NCI-H1048 (cell line): ENCODE results near the gene LYZL2.
"Not testable (repeated sequence)": the region's sequence is repeated elsewhere in the genome, so short reads cannot be mapped to it uniquely, and the experiment has no call there.

Experiments used
- DNase-seq: peaks from one replicate; lab custom pipeline; 2025; lab: John Stamatoyannopoulos, UW

LYZL2 gene

GRCh38 chr10:30639946-30640786 lies 10.6 kb upstream of the LYZL2 start:
- DNase-seq = peak; percentile 16

GRCh38 chr10:30637881-30638467 lies 8.4 kb upstream of the LYZL2 start:
- DNase-seq = no peak

- DNase-seq = no peak
Observed at GRCh38 chr10:30631188-30631587, 1.6 kb upstream of the LYZL2 start.

GRCh38 chr10:30630571-30630970 lies 1.0 kb upstream of the LYZL2 start:
- no peak for DNase-seq

DNA sequence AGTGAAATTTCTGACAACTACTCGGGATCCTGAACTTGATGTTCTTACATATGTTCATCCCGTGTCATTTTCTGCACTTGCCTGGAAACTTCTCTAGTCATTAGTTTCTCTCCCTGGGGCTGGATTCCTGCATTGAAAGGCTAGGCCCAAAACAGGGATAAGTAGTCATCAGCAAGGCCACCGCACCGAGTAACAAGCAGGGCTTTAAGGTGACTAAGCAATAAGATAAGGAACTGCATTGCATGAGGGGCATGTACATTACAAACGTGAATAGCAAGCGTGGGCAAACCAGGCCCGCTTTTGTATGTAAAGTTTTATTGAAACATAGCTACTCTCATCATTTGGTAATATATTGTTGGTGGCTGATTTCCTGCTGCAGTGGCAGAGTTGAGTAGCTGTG lies 977 bp downstream of the LYZL2 start:
- DNase-seq = not testable (repeated sequence)

GRCh38 chr10:30626837-30627236 lies 2.7 kb downstream of the LYZL2 start:
- DNase-seq = not testable (repeated sequence)

DNA sequence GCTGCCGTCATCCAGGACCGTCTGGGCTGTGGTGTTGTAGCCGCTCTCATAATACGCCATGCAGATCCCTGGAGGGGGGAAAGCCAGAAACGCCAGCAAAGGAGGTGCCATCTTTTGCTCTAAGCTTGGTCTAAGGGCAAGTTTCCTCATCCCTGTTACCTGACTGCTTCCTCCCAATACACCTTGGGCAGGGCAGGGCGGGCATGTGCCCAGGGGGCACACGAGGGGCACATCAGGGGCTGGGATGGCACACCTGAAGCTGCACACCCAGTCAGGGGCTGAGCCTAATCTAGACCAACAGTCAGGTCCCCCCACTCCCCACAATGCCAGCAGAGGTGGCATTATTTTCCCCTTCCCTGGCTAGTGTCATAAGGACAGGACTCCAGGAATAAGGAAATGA lies 3.4 kb downstream of the LYZL2 start:
- not testable (repeated sequence) for DNase-seq

DNA sequence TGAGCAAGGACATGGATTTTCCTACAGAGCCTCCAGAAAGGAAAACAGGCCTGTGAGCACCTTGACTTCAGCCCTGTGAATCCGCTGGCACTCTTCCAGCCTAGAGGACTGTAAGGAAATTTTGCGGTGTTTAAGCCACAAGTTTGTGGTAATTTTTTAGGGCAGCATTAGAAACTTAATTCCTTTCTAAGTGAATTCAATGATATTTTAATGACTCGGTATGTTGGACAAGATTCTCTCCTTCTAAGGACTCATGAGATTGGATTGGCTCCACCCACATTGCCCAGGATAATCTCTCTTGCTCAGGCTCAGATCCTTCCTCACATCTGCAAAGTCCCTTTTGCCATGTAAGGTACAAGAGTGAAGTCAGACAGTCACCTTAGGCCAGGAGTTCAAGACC lies 4.5 kb downstream of the LYZL2 start:
- DNase-seq = no peak

DNA sequence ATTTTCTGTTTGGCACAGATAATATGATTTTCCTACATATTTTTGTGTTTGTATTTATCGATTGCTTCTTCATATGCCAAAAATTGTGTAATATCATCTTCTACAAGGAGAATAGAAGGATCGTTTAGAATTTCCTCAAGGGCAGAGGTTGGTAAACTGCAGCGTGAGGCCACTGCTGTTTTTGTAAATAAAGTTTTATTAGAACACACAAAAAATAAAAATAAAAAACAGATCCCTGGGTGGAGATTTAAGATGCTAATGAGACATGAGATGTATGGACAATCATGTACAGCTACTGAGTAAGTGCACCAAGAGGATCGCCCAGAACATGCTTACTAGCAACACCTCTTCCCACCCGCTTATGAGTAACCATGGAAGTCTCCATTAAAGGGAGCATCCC lies 9.6 kb downstream of the LYZL2 start:
- DNase-seq = no peak

DNA sequence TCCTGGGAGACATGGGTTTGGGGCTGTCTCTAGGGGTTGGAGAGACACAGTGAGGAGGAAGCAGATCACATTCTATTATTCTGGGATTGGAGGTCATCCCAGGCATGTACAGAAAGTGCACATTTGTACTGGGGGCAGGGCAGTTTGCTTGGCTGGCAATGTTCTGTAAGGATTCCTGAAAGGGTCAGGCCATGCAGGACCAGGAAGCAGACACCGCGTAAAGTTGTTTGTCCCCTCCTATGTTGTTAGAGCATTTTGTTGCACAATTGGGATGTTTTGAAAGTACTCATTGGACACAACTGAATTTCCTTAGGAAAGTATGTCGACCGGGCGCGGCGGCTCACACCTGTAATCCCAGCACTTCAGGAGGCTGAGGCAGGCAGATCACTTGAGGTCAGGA lies 12.5 kb downstream of the LYZL2 start:
- no peak for DNase-seq

DNA sequence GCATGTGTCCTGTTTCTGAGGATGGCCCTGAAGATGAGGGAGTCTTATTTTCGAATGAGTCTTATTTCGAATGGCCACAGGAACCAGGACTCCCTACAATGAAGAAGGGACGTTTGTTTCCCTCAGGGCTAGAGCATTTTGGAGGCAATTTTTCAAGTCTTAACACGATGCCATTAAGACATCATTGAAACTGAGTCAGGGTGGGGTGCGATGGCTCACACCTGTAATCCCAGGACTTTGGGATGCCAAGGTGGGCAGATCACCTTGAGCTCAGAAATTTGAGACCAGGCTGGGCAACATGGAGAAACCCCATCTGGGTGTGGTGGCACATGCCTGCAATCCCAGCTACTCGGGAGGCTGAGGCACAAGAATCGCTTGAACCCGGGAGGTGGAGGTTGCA lies 18.5 kb downstream of the LYZL2 start:
- not testable (repeated sequence) for DNase-seq

- DNase-seq = no peak
Observed at GRCh38 chr10:30607814-30608213, 21.7 kb downstream of the LYZL2 start.

GRCh38 chr10:30606313-30606712 lies 23.2 kb downstream of the LYZL2 start:
- no peak for DNase-seq

GRCh38 chr10:30605341-30606121 lies 24.0 kb downstream of the LYZL2 start:
- not testable (repeated sequence) for DNase-seq

GRCh38 chr10:30603589-30603988 lies 26.0 kb downstream of the LYZL2 start:
- no peak for DNase-seq

- no peak for DNase-seq
Observed at GRCh38 chr10:30602747-30603146, 26.8 kb downstream of the LYZL2 start.

GRCh38 chr10:30600005-30600404 lies 29.5 kb downstream of the LYZL2 start:
- DNase-seq = no peak

DNA sequence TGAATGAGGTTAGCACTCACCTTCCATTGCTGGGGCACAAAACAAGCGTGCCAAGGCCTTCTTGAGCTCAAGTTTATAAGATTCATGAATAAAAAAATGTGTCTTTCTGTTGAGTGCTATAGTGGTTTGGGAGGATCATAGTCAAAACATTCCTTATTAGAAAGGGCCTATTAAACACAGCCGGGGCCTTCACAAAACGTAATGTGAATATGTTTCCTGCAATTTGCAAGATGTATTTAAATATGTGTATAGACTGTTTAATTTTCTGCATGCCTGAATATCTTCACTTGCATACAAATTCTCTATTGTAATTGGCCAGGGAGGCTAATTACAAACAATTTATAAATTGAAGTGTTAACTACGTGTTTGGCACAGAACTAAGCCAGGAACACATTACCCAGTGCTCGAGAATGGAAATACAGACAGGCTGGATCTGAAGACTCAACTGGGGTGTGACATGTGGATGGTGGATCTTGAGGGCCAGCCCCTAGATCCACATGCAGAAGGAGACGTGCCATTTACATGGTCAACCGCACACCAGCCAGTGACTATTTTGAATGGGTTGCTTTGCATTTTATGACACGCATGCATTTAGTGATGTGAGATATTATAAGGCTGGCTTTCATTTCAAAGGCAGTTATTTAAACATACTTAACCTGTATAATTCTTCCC lies 31.3 kb downstream of the LYZL2 start:
- DNase-seq = no peak

- DNase-seq = not testable (repeated sequence)
Observed at GRCh38 chr10:30597433-30597824, 32.1 kb downstream of the LYZL2 start.

DNA sequence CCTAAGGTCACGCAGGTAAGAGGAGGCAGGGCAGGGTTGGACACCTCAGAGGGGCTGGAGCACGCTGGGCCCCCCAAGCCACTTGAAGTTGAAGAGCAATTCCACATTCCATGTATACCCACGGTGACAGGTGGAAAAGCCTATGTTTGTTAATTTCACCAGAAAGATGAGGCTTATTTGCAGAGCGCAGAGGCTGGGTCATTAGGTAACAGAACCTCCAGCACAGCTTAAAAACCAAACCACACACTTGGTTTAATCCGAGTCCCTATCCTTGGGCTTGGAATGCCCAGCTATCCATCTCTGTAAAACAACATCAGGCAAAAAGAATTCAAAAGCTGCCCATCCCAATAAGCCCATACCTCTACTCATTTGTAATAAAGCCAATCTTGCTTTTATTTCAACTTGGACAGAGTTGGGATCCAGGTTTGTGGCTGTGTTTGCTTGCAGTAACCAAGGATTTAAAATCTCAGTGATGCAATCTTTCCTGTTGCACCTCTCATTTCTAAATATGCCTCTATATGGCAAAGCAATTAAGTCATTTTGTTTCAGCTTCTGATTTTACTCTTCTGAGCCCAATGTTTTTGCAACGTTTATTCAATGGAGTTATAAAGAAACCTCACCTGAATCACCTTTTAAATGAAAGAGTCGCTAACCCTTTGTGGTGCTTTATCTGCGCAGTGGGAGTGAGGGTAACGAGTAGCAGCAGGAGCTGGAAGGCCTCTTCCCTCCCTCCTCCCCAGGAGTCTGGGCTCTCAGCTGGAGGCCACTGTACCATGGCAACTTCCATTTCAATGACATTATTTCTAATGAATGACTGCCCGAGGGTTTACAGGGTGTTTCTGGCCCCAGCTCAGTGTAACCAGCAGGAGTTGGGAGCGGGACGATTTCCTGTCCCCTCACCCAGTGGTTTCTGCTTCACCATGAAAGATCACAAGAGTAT lies 32.8 kb downstream of the LYZL2 start:
- not testable (repeated sequence) for DNase-seq

DNA sequence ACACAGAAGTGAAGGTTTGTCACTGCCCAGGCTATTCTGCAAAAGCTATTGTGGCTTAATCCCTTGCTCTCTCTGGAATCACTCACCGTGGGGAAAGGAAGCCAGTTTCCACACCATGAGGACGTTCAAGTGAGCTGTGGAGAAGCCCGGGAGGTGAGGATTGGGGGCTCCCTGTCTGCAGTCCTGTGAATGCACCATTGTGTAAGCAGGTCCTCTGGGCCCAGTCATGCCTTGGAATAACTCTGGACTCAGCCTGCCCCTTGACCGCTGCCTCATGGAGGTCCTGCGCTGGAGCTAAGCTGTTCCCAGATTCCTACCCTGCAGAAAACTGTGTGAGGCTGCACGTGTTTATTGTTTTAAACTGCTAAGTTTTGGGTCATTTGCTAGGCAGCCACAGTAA lies 33.5 kb downstream of the LYZL2 start:
- no peak for DNase-seq
